Measurements from ENCODE around the gene KIF1A.

Gene KIF1A

GRCh38 chr2:240732911-240733622, 87.0 kb downstream of the KIF1A start:
- DNase-seq: no peak

GRCh38 chr2:240732184-240732583, 87.8 kb downstream of the KIF1A start:
- DNase-seq: no peak

GRCh38 chr2:240731178-240731545, 88.9 kb downstream of the KIF1A start:
- no peak for DNase-seq

- no peak for DNase-seq
Measured at GRCh38 chr2:240730501-240731177, 89.4 kb downstream of the KIF1A start.

- DNase-seq: no peak
Measured at GRCh38 chr2:240728827-240729226, 91.2 kb downstream of the KIF1A start.

- no peak for DNase-seq
Measured at GRCh38 chr2:240728361-240728760, 91.7 kb downstream of the KIF1A start.

GRCh38 chr2:240727913-240728312, 92.1 kb downstream of the KIF1A start:
- no peak for DNase-seq

GRCh38 chr2:240727439-240727838, 92.6 kb downstream of the KIF1A start:
- no peak for DNase-seq

GRCh38 chr2:240726876-240727275, 93.1 kb downstream of the KIF1A start:
- no peak for DNase-seq

- DNase-seq: no peak
Measured at GRCh38 chr2:240725671-240726070, 94.3 kb downstream of the KIF1A start.

- DNase-seq: no peak
Measured at GRCh38 chr2:240725266-240725665, 94.8 kb downstream of the KIF1A start.

GRCh38 chr2:240724431-240724830, 95.6 kb downstream of the KIF1A start:
- DNase-seq: no peak

- DNase-seq: no peak
Measured at GRCh38 chr2:240723851-240724250, 96.2 kb downstream of the KIF1A start.

- DNase-seq: no peak
Measured at GRCh38 chr2:240722796-240723735, 97.0 kb downstream of the KIF1A start.

GRCh38 chr2:240722376-240722775, 97.6 kb downstream of the KIF1A start:
- DNase-seq: no peak

GRCh38 chr2:240721596-240722180, 98.3 kb downstream of the KIF1A start:
- no peak for DNase-seq

GRCh38 chr2:240720686-240721595, 99.1 kb downstream of the KIF1A start:
- DNase-seq: no peak

- DNase-seq: no peak
Measured at GRCh38 chr2:240719676-240720545, 100.1 kb downstream of the KIF1A start.

GRCh38 chr2:240718896-240719490, 101.0 kb downstream of the KIF1A start:
- no peak for DNase-seq
